Esophagus squamous epithelium (tissue), 5 donors: ENCODE results near the gene ADCY7. TPM values are rescaled to one million over a fixed set of nuclear protein-coding genes. Genes with fewer than 3 reads are reported as not detected.
A peak's percentile ranks its signal among the peaks of the same experiment; 100 is the strongest.

Experiments
- DNase-seq: peaks from one replicate; lab custom pipeline; 2025; lab: John Stamatoyannopoulos, UW
- H3K27ac ChIP-seq, 4 donors: fragments of 200-600 bp; sonication (generic); one replicate each; pipeline ENCODE4 v1.5.1; 2016 to 2019; ENCODE audit warnings: mild to moderate bottlenecking in 1 of 4
- H3K27me3 ChIP-seq, 4 donors: fragments of 200-600 bp; sonication (generic); 1 replicate in 3 of 4; 2 replicates in 1 of 4; pipeline versions ENCODE4 v1.5.1 to v1.6.0; 2017 to 2021; ENCODE audit warnings: antibody characterized with exemption in 1 of 4
- H3K36me3 ChIP-seq, 3 donors: fragments of 200-600 bp; sonication (generic); one replicate each; pipeline ENCODE4 v1.5.1; 2016 to 2019
- H3K4me1 ChIP-seq, 3 donors: fragments of 200-600 bp; sonication (generic); one replicate each; pipeline ENCODE4 v1.5.1; 2017 to 2019
- H3K4me3 ChIP-seq, 4 donors: fragments of 200-600 bp; sonication (generic); 1 replicate in 3 of 4; 2 replicates in 1 of 4; pipeline ENCODE4 v1.5.1; 2016 to 2019; ENCODE audit warnings: mild to moderate bottlenecking in 2 of 4, moderate library complexity in 1 of 4
- H3K9me3 ChIP-seq, 3 donors: fragments of 200-600 bp; sonication (generic); one replicate each; pipeline ENCODE4 v1.5.1; 2016 to 2019
- POLR2A ChIP-seq, 4 donors: fragments of 450-650 bp; IDR thresholded peaks; one replicate each; pipeline ENCODE4 v1.6.1; 2017; ENCODE audit warnings: antibody characterized with exemption in 4 of 4, mild to moderate bottlenecking in 4 of 4, moderate library complexity in 3 of 4
- WGBS, 2 donors: methylation state at CpG; one replicate each; pipeline ENCODE4 v1.1.5; 2018; 5-methylcytosine and 5-hydroxymethylcytosine counted together
- intact Hi-C: fragments of 100-400 bp; cut with DNase I; formaldehyde crosslinking; loops from one replicate; pipeline ENCODE4 v1.15.0; 2022
- total RNA-seq, 4 donors: library from RNA; depleted of rRNA; stranded (reverse); fragments of >200 nt; gene quantifications; one replicate each; pipeline ENCODE4 v1.1.0, GENCODE V29; 2016
- TF ChIP-seq, protein P1 (sequence below), 6 experiments: fragments of 450-650 bp in 4 of 6; fragments of 200-600 bp in 2 of 6; sonication (generic) in 2 of 6; IDR thresholded peaks; one replicate each; pipeline ENCODE4 v1.5.1; 2016 to 2019; ENCODE audit warnings: antibody characterized with exemption in 6 of 6, mild to moderate bottlenecking in 4 of 6, moderate library complexity in 4 of 6
- donor health status: DM: yes; HTN: yes; CAD: no.

ADCY7 gene
- total RNA-seq, 4 donors from 2014 or later, result 21.2 to 23.9 (median 23.3) TPM

DNA sequence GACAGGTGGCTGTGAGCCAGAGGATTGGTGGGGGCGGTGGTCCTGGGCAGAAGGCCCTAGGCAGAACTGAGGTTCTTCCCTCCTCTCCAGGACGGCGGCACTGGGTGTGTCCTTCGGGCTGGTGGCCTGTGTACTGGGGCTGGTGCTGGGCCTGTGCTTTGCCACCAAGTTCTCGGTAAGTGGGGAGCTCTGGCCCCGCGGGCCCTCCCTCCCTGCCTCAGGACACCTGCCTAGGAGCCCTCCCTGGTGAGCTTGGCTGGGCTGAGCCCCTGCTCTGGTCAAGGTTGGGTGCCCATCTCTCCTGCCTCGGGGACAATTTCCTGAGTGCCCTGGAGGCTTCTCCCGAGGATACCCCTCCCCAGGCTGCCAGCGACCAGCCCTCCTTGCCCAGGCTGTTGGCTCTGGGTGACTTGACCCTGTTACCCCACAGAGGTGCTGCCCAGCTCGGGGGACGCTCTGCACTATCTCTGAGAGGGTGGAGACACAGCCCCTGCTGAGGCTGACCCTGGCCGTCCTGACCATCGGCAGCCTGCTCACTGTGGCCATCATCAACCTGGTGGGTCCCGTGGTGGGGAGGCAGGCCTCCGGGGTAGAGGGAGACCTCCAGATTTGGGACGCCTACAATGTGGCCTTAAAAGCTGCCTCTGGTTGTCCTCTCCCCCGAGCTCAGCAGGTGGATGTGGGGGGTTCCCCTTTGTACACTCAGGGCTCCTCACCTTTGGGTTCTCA, 42.0 kb downstream of the ADCY7 start:
- intact Hi-C loops, result no loop called here
- WGBS, 2 donors, result 100% methylated on average over 1 of the region's 18 CpGs; no CpG with 5 or more reads in 1 of the 2 donors
- no peak overlapping the region for H3K4me3 ChIP-seq
- H3K9me3 ChIP-seq, result no peaks in the 10 kb centered on the region
- no peak for TF ChIP-seq POLR2A (IDR thresholded peaks at IDR 0.05)
- TF ChIP-seq, protein P1, sequence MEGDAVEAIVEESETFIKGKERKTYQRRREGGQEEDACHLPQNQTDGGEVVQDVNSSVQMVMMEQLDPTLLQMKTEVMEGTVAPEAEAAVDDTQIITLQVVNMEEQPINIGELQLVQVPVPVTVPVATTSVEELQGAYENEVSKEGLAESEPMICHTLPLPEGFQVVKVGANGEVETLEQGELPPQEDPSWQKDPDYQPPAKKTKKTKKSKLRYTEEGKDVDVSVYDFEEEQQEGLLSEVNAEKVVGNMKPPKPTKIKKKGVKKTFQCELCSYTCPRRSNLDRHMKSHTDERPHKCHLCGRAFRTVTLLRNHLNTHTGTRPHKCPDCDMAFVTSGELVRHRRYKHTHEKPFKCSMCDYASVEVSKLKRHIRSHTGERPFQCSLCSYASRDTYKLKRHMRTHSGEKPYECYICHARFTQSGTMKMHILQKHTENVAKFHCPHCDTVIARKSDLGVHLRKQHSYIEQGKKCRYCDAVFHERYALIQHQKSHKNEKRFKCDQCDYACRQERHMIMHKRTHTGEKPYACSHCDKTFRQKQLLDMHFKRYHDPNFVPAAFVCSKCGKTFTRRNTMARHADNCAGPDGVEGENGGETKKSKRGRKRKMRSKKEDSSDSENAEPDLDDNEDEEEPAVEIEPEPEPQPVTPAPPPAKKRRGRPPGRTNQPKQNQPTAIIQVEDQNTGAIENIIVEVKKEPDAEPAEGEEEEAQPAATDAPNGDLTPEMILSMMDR (IDR thresholded peaks at IDR 0.05), result no peak
- H3K27me3 ChIP-seq, result no peaks in the 10 kb centered on the region
- H3K36me3 ChIP-seq, result peaks cover 0 to 76% (median 9%) of the 10 kb centered on the region in 3 donors
- no peak overlapping the region for H3K27ac ChIP-seq
- H3K4me1 ChIP-seq, result peaks cover 11 to 28% (median 14%) of the 10 kb centered on the region in 3 donors
- no peak for DNase-seq

DNA sequence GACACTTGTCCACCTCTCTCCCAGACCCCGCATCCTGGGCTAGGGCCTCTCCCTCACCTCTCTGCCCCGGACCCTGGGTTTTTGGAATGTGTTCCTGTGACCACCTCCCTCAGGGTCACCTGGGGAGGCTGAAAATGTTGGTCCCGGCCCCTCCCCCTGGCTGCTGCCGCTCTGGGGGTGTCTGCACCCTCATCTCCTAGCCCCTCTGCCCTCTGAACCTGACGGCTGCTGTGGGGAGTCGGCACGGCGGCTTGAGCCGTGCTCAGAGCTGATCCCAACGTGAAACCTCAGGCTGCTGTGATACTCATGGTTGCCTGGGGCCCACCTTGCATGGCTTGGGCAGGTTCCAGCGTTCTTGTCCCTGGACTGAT, 42.8 kb downstream of the ADCY7 start:
- Histone ChIP-seq H3K27me3 (no peaks in the 10 kb centered on the region), H3K9me3 (no peaks in the 10 kb centered on the region), H3K4me3 (no peak overlapping the region), H3K27ac (peak overlapping the region in 1 of 4 donors; percentile 9), H3K4me1 (peaks cover 9 to 21% (median 11%) of the 10 kb centered on the region in 3 donors), H3K36me3 (peaks cover 0 to 76% (median 14%) of the 10 kb centered on the region in 3 donors)
- DNase-seq, result no peak
- intact Hi-C loops, result no loop called here
- TF ChIP-seq, protein P1 (IDR thresholded peaks at IDR 0.05), result no peak
- no peak for TF ChIP-seq POLR2A (IDR thresholded peaks at IDR 0.05)
- WGBS, 2 donors, result 100% methylated on average over 2 of the region's 11 CpGs; no CpG with 5 or more reads in 1 of the 2 donors

DNA sequence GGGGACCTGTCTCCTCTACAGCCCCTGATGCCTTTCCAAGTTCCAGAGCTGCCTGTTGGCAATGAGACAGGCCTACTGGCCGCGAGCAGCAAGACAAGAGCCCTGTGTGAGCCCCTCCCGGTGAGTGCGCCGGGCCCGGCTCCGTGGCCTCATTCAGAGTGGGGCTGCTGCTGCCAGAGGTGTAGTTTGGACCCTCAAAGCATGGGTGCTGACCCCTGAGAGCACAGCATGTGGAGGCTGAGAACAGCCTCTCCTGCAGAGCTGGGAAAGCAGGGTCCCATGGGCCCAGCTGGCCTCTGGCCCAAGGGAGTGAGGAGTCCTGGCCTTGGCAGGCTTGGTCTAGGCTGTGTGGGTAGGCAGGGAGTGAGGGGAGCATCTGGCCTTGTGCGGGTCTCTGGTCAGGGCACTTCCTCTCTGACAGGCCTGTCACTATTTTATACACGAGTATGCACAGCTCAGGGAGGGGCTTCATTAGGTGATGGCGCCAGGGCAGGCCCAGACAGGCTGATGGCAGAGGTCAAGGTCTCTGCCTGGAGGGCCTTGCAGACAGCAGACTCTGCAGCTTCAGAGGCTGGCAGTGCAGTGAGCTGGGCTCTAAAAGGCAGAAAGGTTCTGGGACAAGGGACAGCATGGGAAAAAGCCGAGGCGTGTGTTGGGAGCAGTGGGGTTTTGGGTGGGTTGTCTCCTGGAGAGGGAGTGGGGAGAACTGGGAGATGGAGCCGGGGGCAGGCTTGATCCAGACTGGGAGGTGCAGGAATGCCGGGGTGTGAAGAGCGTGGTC, 43.4 kb downstream of the ADCY7 start:
- intact Hi-C loops, result no loop called here
- 50 to 67% methylated on average over 2 to 6 of the region's 15 CpGs for WGBS, 2 donors
- Histone ChIP-seq H3K27me3 (no peaks in the 10 kb centered on the region), H3K4me3 (no peak overlapping the region), H3K4me1 (peaks cover 9 to 20% (median 11%) of the 10 kb centered on the region in 3 donors), H3K36me3 (peaks cover 0 to 76% (median 16%) of the 10 kb centered on the region in 3 donors), H3K9me3 (no peaks in the 10 kb centered on the region), H3K27ac (peak overlapping the region in 1 of 4 donors; percentile 9)
- no peak for DNase-seq
- TF ChIP-seq, protein P1 (IDR thresholded peaks at IDR 0.05), result no peak
- no peak for TF ChIP-seq POLR2A (IDR thresholded peaks at IDR 0.05)

DNA sequence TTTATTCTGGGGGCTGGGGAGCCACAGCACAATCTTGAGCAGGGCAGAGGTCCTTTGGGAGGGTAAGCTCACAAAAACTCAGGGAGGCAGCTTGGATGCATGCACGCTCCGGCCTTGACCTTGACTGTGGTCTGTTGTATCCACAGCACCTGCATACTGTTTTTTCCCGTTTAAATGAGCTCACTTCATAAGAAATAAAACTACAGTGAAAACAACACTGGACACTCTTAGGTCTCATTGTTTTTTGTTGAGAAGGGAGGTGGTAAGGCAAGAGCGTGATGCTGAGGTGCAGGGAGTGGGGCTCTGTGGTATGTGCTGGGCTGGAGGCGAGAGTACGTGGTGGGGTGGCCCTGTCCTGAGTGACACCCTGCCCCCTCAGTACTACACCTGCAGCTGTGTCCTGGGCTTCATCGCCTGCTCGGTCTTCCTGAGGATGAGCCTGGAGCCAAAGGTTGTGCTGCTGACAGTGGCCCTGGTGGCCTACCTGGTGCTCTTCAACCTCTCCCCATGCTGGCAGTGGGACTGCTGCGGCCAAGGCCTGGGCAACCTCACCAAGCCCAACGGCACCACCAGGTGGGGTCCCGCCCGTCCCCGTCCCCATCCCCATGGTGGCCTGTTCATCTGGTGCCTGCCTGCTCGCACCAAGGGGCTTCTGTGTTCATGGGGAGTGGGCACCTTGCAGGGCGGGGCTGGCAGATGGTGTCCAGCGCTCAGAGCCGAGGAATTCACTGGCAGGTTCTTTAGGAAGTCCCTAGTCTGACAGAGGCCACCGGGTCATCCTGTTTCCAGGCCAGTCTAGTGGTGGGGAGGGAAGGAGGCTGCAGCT, 44.2 kb downstream of the ADCY7 start:
- no peak overlapping the region for H3K27ac ChIP-seq
- no peak for DNase-seq
- peaks cover 6 to 76% (median 20%) of the 10 kb centered on the region in 3 donors for H3K36me3 ChIP-seq
- intact Hi-C loops, result no loop called here
- TF ChIP-seq, protein P1 (IDR thresholded peaks at IDR 0.05), result no peak
- TF ChIP-seq POLR2A (IDR thresholded peaks at IDR 0.05), result no peak
- H3K4me1 ChIP-seq, result peaks cover 9 to 20% (median 11%) of the 10 kb centered on the region in 3 donors
- no peak overlapping the region for H3K4me3 ChIP-seq
- H3K27me3 ChIP-seq, result no peaks in the 10 kb centered on the region
- 14 to 72% methylated on average over 1 to 8 of the region's 18 CpGs for WGBS, 2 donors
- H3K9me3 ChIP-seq, result no peaks in the 10 kb centered on the region
